SW 1271 (cell line): ENCODE results near the gene POMP.
"Not testable (repeated sequence)": the region's sequence is repeated elsewhere in the genome, so short reads cannot be mapped to it uniquely, and the experiment has no call there.

Source experiments
- DNase-seq, 2 experiments: peaks; one replicate each; lab custom pipeline; 2025; lab: John Stamatoyannopoulos, UW

The POMP gene

GRCh38 chr13:28693605-28694491 lies 34.9 kb downstream of the POMP start:
- DNase-seq = not testable (repeated sequence)

- DNase-seq = no peak
Observed at GRCh38 chr13:28697441-28697840, 38.5 kb downstream of the POMP start.

- DNase-seq = no peak
Observed at GRCh38 chr13:28699246-28699645, 40.3 kb downstream of the POMP start.

- DNase-seq = no peak
Observed at GRCh38 chr13:28704282-28704681, 45.4 kb downstream of the POMP start.

GRCh38 chr13:28704919-28705318 lies 46.0 kb downstream of the POMP start:
- DNase-seq = no peak

GRCh38 chr13:28705461-28706083 lies 46.6 kb downstream of the POMP start:
- no peak for DNase-seq

GRCh38 chr13:28707629-28708427 lies 48.9 kb downstream of the POMP start:
- DNase-seq = no peak

GRCh38 chr13:28710161-28710560 lies 51.2 kb downstream of the POMP start:
- DNase-seq = no peak

- no peak for DNase-seq
Observed at GRCh38 chr13:28714651-28715050, 55.7 kb downstream of the POMP start.

GRCh38 chr13:28716511-28716910 lies 57.6 kb downstream of the POMP start:
- DNase-seq = peak; percentile 58 to 76

GRCh38 chr13:28717170-28717569 lies 58.2 kb downstream of the POMP start:
- peak in 1 of 2 experiments; percentile 25 for DNase-seq

GRCh38 chr13:28718196-28718542 lies 59.2 kb downstream of the POMP start:
- DNase-seq = peak in 1 of 2 experiments; percentile 57

GRCh38 chr13:28718543-28719226 lies 59.8 kb downstream of the POMP start, which contains the start of gene SLC46A3:
Gene SLC46A3, minus strand, starts transcription at chr13:28718970. Its CDS starts 972 bp downstream, at chr13:28717998.
- DNase-seq = peak; percentile 86 to 93

GRCh38 chr13:28719227-28720055 lies 60.5 kb downstream of the POMP start:
- peak in 1 of 2 experiments; percentile 52 for DNase-seq

GRCh38 chr13:28723806-28724205 lies 64.9 kb downstream of the POMP start:
- no peak for DNase-seq

- DNase-seq = no peak
Observed at GRCh38 chr13:28725046-28725610, 66.2 kb downstream of the POMP start.
